Mesenchymal stem cell (in vitro differentiated cells and primary cell): ENCODE measurements around the gene RBMS3.

ENCODE experiments used
- DNase-seq: peaks from one replicate; pipeline ENCODE4 v3.0.0-alpha.2; 2013
- H2AFZ ChIP-seq: one replicate; pipeline ENCODE4 v1.6.1; 2013; ENCODE audit warnings: low read depth, mild to moderate bottlenecking, control low read depth, inconsistent platforms, low read length, moderate library complexity
- H2AK5ac ChIP-seq: 2 replicates; pipeline ENCODE4 v1.6.1; 2013; ENCODE audit warnings: low read length, moderate library complexity, mild to moderate bottlenecking, inconsistent platforms; ENCODE audit not compliant: severe bottlenecking
- H2BK120ac ChIP-seq: one replicate; pipeline ENCODE4 v1.6.1; 2013; ENCODE audit warnings: low read depth, mild to moderate bottlenecking, inconsistent platforms, low read length, moderate library complexity
- H2BK12ac ChIP-seq, 2 experiments: one replicate each; pipeline ENCODE4 v1.6.1; 2013; ENCODE audit warnings: inconsistent platforms in 2 of 2, low read length in 2 of 2, mild to moderate bottlenecking in 2 of 2, moderate library complexity in 2 of 2, control low read depth in 1 of 2
- H2BK15ac ChIP-seq: one replicate; pipeline ENCODE4 v1.6.1; 2013; ENCODE audit warnings: mild to moderate bottlenecking, low read depth, inconsistent platforms; ENCODE audit not compliant: poor library complexity, severe bottlenecking
- H2BK5ac ChIP-seq: 2 replicates; pipeline ENCODE4 v1.6.1; 2013; ENCODE audit warnings: low read depth, mild to moderate bottlenecking, low read length, control low read depth, inconsistent platforms; ENCODE audit not compliant: poor library complexity, severe bottlenecking
- H3K14ac ChIP-seq, 2 experiments: one replicate each; pipeline ENCODE4 v1.6.1; 2013; ENCODE audit warnings: inconsistent platforms in 2 of 2, low read length in 2 of 2, control low read depth in 1 of 2, mild to moderate bottlenecking in 1 of 2, moderate library complexity in 1 of 2
- H3K18ac ChIP-seq, 2 experiments: one replicate each; pipeline ENCODE4 v1.6.1; 2013; ENCODE audit warnings: inconsistent platforms in 2 of 2, low read length in 2 of 2, control low read depth in 1 of 2, low read depth in 1 of 2, mild to moderate bottlenecking in 1 of 2
- H3K23ac ChIP-seq, 2 experiments: one replicate each; pipeline ENCODE4 v1.6.1; 2013; ENCODE audit warnings: inconsistent platforms in 2 of 2, low read length in 2 of 2, mild to moderate bottlenecking in 2 of 2, moderate library complexity in 2 of 2, control low read depth in 1 of 2
- H3K27ac ChIP-seq: 2 replicates; pipeline ENCODE4 v1.5.1; 2013; ENCODE audit warnings: mild to moderate bottlenecking, moderate library complexity, low read length, control low read depth, inconsistent platforms; ENCODE audit not compliant: poor library complexity, severe bottlenecking
- H3K27me3 ChIP-seq, 2 experiments: 2 replicates each; pipeline versions ENCODE4 v1.6.1 to v1.7.0; 2013; ENCODE audit warnings: low read length in 2 of 2, mild to moderate bottlenecking in 2 of 2, moderate library complexity in 2 of 2, control low read depth in 1 of 2, inconsistent platforms in 1 of 2; ENCODE audit not compliant: control insufficient read depth in 1 of 2, insufficient read depth in 1 of 2
- H3K36me3 ChIP-seq, 2 experiments: 2 replicates each; pipeline versions ENCODE4 v1.6.1 to v1.7.0; 2013; ENCODE audit warnings: low read length in 2 of 2, control low read depth in 1 of 2, inconsistent platforms in 1 of 2, low read depth in 1 of 2, mild to moderate bottlenecking in 1 of 2; ENCODE audit not compliant: insufficient read depth in 2 of 2, control insufficient read depth in 1 of 2
- H3K4ac ChIP-seq, 2 experiments: one replicate each; pipeline ENCODE4 v1.6.1; 2013; ENCODE audit warnings: inconsistent platforms in 2 of 2, low read length in 2 of 2, mild to moderate bottlenecking in 2 of 2, moderate library complexity in 2 of 2, control low read depth in 1 of 2, low read depth in 1 of 2
- H3K4me1 ChIP-seq: 2 replicates; pipeline ENCODE4 v1.6.1; 2013; ENCODE audit warnings: low read depth, low read length, control low read depth; ENCODE audit not compliant: control insufficient read depth, insufficient read depth
- H3K4me2 ChIP-seq: 2 replicates; pipeline ENCODE4 v1.6.1; 2013; ENCODE audit warnings: low read length, mild to moderate bottlenecking, inconsistent platforms; ENCODE audit not compliant: poor library complexity, severe bottlenecking
- H3K4me3 ChIP-seq, 2 experiments: 2 replicates each; pipeline versions ENCODE4 v1.5.1 to v1.7.0; 2013; ENCODE audit warnings: low read length in 2 of 2, mild to moderate bottlenecking in 2 of 2, control low read depth in 1 of 2, low read depth in 1 of 2; ENCODE audit not compliant: insufficient read depth in 1 of 2
- H3K79me1 ChIP-seq: replicated peaks from 2 replicates; pipeline ENCODE4 v1.6.1; 2013; ENCODE audit warnings: mild to moderate bottlenecking, control low read depth, low read length, inconsistent platforms; ENCODE audit not compliant: poor library complexity, severe bottlenecking
- H3K9ac ChIP-seq: 2 replicates; pipeline ENCODE4 v1.7.0; 2013; ENCODE audit warnings: mild to moderate bottlenecking, low read length, moderate library complexity
- H3K9me3 ChIP-seq: 2 replicates; pipeline ENCODE4 v1.7.0; 2013; ENCODE audit warnings: mild to moderate bottlenecking, low read length; ENCODE audit not compliant: control insufficient read depth
- H4K8ac ChIP-seq: one replicate; pipeline ENCODE4 v1.6.1; 2013; ENCODE audit warnings: inconsistent platforms, mild to moderate bottlenecking, low read length, moderate library complexity
- H4K91ac ChIP-seq: one replicate; pipeline ENCODE4 v1.6.1; 2013; ENCODE audit warnings: mild to moderate bottlenecking, low read length, inconsistent platforms
- WGBS: methylation state at CpG from one replicate; pipeline ENCODE4 v1.1.7; 2013; ENCODE audit warnings: mixed read lengths; 5-methylcytosine and 5-hydroxymethylcytosine counted together

The RBMS3 gene

DNA sequence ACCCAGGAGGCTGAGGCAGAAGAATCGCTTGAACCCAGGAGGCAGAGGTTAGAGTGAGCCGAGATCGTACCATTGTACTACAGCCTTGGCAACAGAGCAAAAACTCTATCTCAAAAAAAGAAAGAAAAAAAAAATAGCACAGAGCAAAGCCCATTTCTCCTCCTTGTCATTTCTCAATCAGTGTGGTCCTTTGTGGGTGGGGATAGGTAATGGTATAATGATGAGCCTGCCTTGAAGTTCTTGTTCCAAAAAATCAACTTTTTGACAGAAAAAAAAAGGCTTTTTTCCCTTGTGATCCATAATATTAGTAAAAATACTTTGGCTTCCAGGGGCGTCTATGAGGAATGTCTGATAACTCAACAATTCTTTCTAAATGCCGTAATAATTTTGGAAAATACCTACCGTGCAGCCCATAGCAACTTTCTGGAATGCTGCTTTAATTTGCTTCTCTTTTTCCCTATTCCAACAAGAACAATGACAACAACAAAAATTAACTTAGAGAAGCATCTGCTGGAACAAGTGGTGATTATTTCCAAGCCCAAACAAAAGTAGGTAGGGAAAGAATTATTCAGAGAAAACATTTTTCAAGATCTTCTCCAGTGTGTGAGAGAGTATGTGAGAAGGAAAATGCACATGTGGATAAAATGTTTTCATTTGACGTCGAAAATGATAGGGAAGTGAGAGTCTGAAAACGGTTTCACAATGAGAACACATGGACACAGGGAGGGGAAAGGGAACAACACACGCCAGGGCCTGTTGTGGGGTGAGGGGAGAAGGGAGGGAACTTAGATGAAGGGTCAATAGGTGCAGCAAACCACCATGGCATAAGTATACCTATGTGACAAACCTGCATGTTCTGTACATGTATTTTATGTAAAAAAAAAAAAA is 337.8 kb downstream of the RBMS3 start:
- no peak overlapping the region for H3K4me3 ChIP-seq
- no peak overlapping the region for H2AFZ ChIP-seq
- no peaks in the 10 kb centered on the region for H3K9me3 ChIP-seq
- peak overlapping the region in 1 of 2 experiments; percentile 54 for H2BK12ac ChIP-seq
- H2BK15ac ChIP-seq, result no peak overlapping the region
- H3K9ac ChIP-seq, result peak overlapping the region; percentile 26
- no peaks in the 10 kb centered on the region for H3K4me1 ChIP-seq
- H3K4ac ChIP-seq, result no peak overlapping the region
- no peaks in the 10 kb centered on the region for H3K36me3 ChIP-seq
- H2AK5ac ChIP-seq, result no peak overlapping the region
- H3K14ac ChIP-seq, result peak overlapping the region in 1 of 2 experiments; percentile 75
- no peak overlapping the region for H3K18ac ChIP-seq
- no peak overlapping the region for H2BK5ac ChIP-seq
- no peak overlapping the region for H4K8ac ChIP-seq
- no peak overlapping the region for H3K23ac ChIP-seq
- DNase-seq, result no peak
- no peak overlapping the region for H2BK120ac ChIP-seq
- no peak overlapping the region for H4K91ac ChIP-seq
- no peak overlapping the region for H3K27ac ChIP-seq
- H3K79me1 ChIP-seq, result peaks cover 12% of the 10 kb centered on the region
- WGBS, result 97% methylated on average over 8 of the region's 10 CpGs
- H3K4me2 ChIP-seq, result no peak overlapping the region
- H3K27me3 ChIP-seq, result no peaks in the 10 kb centered on the region

DNA sequence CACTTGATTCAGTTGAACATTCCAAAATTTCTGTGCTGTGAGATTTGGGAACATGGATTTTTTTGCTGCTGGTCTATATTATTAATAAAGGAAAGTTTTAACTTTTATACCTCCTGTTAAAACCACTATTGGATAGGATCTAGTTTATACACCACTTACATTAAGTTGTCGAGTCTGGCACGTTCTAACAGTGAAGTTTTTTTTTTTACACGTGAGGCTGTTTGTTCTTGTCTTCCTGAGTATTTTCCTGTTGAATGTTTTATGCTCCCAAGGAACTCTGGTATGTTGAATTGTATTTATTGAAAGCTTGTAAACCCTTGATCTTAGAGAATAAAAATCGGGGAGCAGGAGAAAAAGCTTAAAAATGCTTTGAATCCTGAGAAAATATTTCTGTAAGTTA is 338.8 kb downstream of the RBMS3 start:
- Histone ChIP-seq H3K4ac (no peak overlapping the region), H3K18ac (no peak overlapping the region), H3K9ac (no peak overlapping the region), H3K14ac (no peak overlapping the region), H2AFZ (no peak overlapping the region), H2BK120ac (no peak overlapping the region), H3K4me1 (no peaks in the 10 kb centered on the region), H3K9me3 (no peaks in the 10 kb centered on the region), H3K79me1 (peaks cover 10% of the 10 kb centered on the region), H3K36me3 (no peaks in the 10 kb centered on the region), H4K91ac (no peak overlapping the region), H3K4me3 (no peak overlapping the region), H2AK5ac (no peak overlapping the region), H3K4me2 (no peak overlapping the region), H2BK15ac (no peak overlapping the region), H2BK12ac (no peak overlapping the region), H4K8ac (no peak overlapping the region), H3K27ac (no peak overlapping the region), H3K23ac (no peak overlapping the region), H3K27me3 (no peaks in the 10 kb centered on the region), H2BK5ac (no peak overlapping the region)
- 84% methylated on average over 4 of the region's 4 CpGs for WGBS
- no peak for DNase-seq

DNA sequence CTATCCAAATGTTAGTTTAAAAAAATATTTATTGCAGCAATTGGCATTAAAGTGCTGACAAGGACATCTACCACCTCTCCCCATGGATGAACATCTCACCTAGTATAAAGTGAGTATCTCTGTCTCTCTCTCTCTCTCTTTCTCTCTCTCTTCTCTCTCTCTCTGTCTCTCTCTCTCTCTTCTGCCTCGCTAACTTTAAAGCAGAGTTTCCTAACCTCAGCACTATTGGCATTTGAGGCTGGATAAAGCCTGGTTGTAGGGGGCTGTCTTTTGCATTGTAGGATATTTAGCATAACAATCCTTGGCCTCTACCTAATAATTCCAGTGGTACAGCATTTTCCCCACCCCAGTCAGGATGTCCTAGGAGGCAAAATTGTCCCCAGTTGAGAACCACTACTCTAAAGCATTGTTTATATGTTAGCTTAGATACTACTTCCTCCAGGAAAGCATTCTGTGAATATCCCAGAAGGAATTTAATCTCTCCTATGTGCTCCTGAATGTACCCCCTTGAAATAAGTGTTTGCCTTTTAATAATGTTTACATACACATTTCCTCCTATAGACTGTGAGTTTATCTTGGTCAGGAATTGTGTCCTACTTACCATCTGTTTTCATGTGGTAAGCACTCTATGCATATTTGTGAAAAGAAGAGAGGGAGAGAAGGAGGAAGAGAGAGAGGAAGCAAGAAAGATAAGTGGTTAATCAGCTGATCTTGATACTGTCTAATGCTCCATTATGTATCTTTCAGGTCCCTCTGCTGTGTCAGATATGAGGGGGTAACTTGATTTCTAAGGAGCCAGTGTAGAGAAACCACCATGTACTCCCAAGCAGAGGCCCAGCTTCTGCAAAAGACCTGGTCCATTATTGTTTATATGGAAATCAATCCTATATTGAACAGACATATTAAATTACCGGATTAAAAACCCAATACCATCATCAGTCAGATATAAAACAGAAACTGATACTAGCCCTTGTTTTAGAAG is 346.6 kb downstream of the RBMS3 start:
- Histone ChIP-seq H3K4me3 (no peak overlapping the region), H2BK12ac (no peak overlapping the region), H3K27ac (no peak overlapping the region), H2BK120ac (peak overlapping the region; percentile 35), H2BK5ac (no peak overlapping the region), H2AFZ (no peak overlapping the region), H3K9ac (no peak overlapping the region), H3K27me3 (no peaks in the 10 kb centered on the region), H4K91ac (no peak overlapping the region), H2BK15ac (no peak overlapping the region), H3K23ac (no peak overlapping the region), H3K4ac (no peak overlapping the region), H3K36me3 (no peaks in the 10 kb centered on the region), H3K79me1 (peaks cover 10% of the 10 kb centered on the region), H3K4me2 (no peak overlapping the region), H3K4me1 (no peaks in the 10 kb centered on the region), H3K14ac (no peak overlapping the region), H3K18ac (no peak overlapping the region), H4K8ac (no peak overlapping the region), H2AK5ac (no peak overlapping the region), H3K9me3 (no peaks in the 10 kb centered on the region)
- DNase-seq, result peak; percentile 40
- WGBS, result no CpG with 5 or more reads among the region's 2 CpGs

- Histone ChIP-seq H3K79me1 (peaks cover 9% of the 10 kb centered on the region), H2AFZ (no peak overlapping the region), H2AK5ac (no peak overlapping the region), H2BK15ac (no peak overlapping the region), H4K91ac (no peak overlapping the region), H2BK5ac (no peak overlapping the region), H3K23ac (no peak overlapping the region), H3K36me3 (no peaks in the 10 kb centered on the region), H3K14ac (no peak overlapping the region), H3K27ac (no peak overlapping the region), H3K18ac (peak overlapping the region in 1 of 2 experiments; percentile 84), H3K27me3 (no peaks in the 10 kb centered on the region), H3K4me2 (no peak overlapping the region), H4K8ac (no peak overlapping the region), H2BK120ac (no peak overlapping the region), H3K4me1 (no peaks in the 10 kb centered on the region), H3K9ac (no peak overlapping the region), H2BK12ac (peak overlapping the region in 1 of 2 experiments; percentile 84), H3K9me3 (no peaks in the 10 kb centered on the region), H3K4me3 (no peak overlapping the region), H3K4ac (peak overlapping the region in 1 of 2 experiments; percentile 75)
- no peak for DNase-seq
- WGBS, result 40% methylated on average over 2 of the region's 2 CpGs
These were observed 347.9 kb downstream of the RBMS3 start for GRCh38 chr3:29628795-29629194.
